C4-2B (cell line): Measurements from ENCODE around the gene FAM180A.
A peak's percentile ranks its signal among the peaks of the same experiment; 100 is the strongest.

Experiments
- H3K27ac ChIP-seq: fragments of 450-650 bp; 2 replicates; pipeline ENCODE4 v1.5.1; 2017
- CTCF ChIP-seq: fragments of 450-650 bp; conservative IDR thresholded peaks from 2 replicates; pipeline ENCODE4 v1.5.1; 2017; ENCODE audit warnings: mild to moderate bottlenecking
- ZFX ChIP-seq: fragments of 450-650 bp; IDR thresholded peaks from 2 replicates; pipeline ENCODE4 v1.6.1; 2017

Gene FAM180A

GRCh38 chr7:135712182-135712782 is 36.3 kb downstream of the FAM180A start:
- no peak for TF ChIP-seq ZFX

GRCh38 chr7:135711139-135711469 is 37.5 kb downstream of the FAM180A start:
- TF ChIP-seq CTCF, result peak; percentile 57
- TF ChIP-seq ZFX, result no peak
- H3K27ac ChIP-seq, result no peak overlapping the region

More at GRCh38 chr7:135712182-135712782, 36.3 kb downstream of the FAM180A start:
- H3K27ac ChIP-seq, result no peak overlapping the region

GRCh38 chr7:135710417-135711138 is 38.0 kb downstream of the FAM180A start:
- H3K27ac ChIP-seq, result no peak overlapping the region

GRCh38 chr7:135709508-135709907 is 39.1 kb downstream of the FAM180A start:
- H3K27ac ChIP-seq, result no peak overlapping the region
- no peak for TF ChIP-seq CTCF
- no peak for TF ChIP-seq ZFX

More at GRCh38 chr7:135710417-135711138, 38.0 kb downstream of the FAM180A start:
- no peak for TF ChIP-seq ZFX
- peak; percentile 95 for TF ChIP-seq CTCF

- no peak overlapping the region for H3K27ac ChIP-seq
These were observed 40.6 kb downstream of the FAM180A start for GRCh38 chr7:135708041-135708440.

GRCh38 chr7:135707570-135707966 is 41.0 kb downstream of the FAM180A start:
- no peak overlapping the region for H3K27ac ChIP-seq
- TF ChIP-seq CTCF (no peak), ZFX (no peak)

More at GRCh38 chr7:135708041-135708440, 40.6 kb downstream of the FAM180A start:
- no peak for TF ChIP-seq CTCF
- no peak for TF ChIP-seq ZFX

GRCh38 chr7:135706858-135707569 is 41.6 kb downstream of the FAM180A start:
- H3K27ac ChIP-seq, result no peak overlapping the region
- TF ChIP-seq CTCF, result no peak
